Activated T-cell treated with anti-CD3 and anti-CD28 coated beads for 4 hours (primary cell): ENCODE results near the gene TLR10.

Experiments used
- DNase-seq: peaks from one replicate; pipeline ENCODE4 v3.0.0-alpha.2; 2020

Gene TLR10

DNA sequence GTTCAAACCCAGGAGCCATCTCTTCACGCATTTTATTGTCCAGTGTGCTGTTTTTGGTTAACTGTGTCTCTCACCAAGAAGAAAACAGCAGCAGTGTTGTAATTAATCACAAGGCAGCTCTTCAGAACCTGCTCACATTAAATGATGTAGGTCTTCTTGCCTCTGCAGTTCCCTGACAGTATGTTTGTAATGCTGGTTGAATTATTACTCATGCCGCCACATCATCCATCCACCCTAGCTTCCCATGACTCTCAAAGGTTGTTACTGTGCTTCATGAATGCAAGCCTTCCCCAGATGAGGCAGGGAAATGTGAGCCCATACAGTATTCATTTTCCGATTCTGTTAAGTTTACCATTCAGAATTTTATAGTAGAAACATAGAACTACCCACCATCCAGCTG is 17.4 kb downstream of the TLR10 start:
- no peak for DNase-seq

DNA sequence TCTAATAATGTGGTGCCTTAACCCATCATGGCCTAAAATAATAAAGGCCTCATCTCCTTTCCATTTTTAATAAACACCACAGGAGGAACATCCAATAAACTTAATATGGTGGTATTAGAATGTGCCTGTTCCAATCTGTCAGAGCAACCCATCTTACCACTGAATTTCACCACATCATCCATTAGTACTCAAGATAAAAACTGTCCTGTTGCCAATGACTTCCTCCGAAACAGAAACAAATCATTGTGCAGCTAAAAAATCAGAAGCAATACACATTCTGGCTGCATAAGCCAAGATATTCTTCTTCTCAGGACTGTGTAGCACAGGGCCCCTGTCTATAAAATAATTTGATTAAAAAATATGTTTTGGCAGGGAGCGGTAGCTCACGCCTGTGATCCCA is 18.5 kb downstream of the TLR10 start:
- no peak for DNase-seq

GRCh38 chr4:38762560-38762959 is 20.2 kb downstream of the TLR10 start:
- no peak for DNase-seq

- DNase-seq, result no peak
Observed at GRCh38 chr4:38759790-38760122, 23.0 kb downstream of the TLR10 start.

GRCh38 chr4:38759113-38759789 is 23.5 kb downstream of the TLR10 start:
- DNase-seq, result peak; percentile 63

- DNase-seq, result no peak
Observed at GRCh38 chr4:38757945-38758600, 24.7 kb downstream of the TLR10 start.

DNA sequence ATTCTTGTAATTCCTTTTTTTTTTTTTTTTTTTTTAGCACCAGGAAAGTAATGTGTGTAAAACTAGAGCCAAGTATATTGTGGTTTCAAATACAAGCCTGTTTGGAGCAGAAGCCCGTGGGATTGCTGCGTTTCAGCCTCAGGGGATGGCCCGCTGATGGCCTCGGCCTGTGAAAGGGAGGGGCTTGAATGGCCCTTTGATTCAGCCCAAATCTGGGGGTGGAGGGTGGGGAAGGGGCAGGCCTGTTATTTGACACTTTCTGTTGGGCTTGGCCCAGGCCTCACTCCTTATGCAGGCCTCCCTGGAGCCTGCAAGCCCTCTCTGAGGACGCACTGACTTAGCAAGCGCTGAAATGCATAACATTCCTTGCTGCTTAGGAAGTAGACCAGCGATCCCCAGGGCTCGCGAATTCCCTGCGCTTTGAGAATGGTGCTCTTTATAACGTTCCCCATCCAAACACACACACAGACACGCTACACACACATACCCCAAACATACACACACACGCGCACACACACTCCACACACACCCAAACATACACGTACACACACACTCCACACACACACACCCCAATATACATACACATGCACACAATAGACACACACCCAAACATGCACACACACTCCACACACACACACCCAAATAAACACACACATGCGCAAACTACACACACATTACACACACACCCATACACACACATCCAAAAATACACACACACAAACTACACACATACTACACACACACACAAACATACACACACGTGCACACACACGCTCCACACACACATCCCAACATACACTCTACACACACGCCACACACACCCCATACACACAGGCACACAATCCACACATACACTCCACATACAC is 29.6 kb downstream of the TLR10 start:
- no peak for DNase-seq

- no peak for DNase-seq
Observed at GRCh38 chr4:38752372-38752940, 30.3 kb downstream of the TLR10 start.

GRCh38 chr4:38751341-38752010 is 31.3 kb downstream of the TLR10 start:
- no peak for DNase-seq

DNA sequence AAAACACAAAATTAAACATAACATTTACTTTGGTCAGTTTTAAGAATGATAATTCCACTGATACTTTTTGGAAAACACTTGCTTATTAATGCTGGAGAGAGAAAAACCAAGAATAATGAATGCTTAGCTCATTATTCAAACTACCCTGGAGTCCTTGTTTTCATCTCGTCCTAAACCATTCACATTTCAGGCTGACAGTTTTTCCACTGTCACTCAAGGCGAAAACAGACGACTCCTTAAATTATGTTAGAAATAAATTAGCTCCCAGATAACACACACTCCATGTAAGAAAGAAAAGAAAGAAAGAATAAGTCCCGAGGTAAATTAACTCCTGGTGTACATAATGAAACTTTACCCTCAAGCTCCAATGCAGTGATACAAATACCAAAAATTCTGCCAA is 33.5 kb downstream of the TLR10 start:
- DNase-seq, result no peak

- no peak for DNase-seq
Observed at GRCh38 chr4:38747629-38748028, 35.2 kb downstream of the TLR10 start.

- DNase-seq, result no peak
Observed at GRCh38 chr4:38745881-38746280, 36.9 kb downstream of the TLR10 start.

DNA sequence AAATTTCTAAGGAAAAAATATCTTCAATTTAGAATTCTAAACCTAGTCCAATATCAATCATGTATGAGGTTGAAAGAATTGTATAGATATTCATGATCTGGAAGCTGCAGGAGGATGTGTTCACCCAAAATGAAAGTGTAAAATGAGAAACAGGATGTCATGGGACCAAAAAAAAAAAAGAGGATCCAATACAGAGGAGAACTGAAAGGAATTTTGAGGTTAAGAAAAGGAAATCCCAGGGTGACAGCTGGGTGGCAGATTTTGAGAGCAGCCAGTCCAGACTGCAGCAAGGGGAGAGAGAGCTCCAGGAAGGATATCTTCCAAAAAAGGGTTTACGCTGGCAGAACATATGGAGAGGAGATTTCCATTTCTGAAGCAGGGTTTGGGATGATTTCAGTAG is 38.9 kb downstream of the TLR10 start:
- no peak for DNase-seq

DNA sequence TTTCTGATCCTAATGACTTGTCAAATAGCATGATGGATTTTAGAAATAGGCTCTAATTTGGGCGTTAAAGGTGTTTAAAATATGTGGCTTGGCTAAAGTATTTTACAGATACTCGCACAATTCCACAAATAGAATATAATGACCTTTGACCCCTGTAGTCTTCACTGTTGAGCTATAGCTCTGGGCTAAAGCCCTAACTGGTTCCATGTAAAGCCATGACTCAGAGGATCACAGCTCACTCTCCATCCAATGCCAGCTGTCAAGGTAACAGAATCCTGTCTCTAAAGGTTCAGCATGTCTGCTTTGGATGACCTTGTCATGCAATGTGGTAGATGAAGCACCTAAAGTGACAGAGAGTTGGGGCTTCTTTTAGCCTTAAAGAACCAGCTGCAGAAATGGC is 42.5 kb downstream of the TLR10 start:
- DNase-seq, result no peak

GRCh38 chr4:38738940-38739803 is 43.6 kb downstream of the TLR10 start:
- no peak for DNase-seq

- no peak for DNase-seq
Observed at GRCh38 chr4:38735870-38736269, 46.9 kb downstream of the TLR10 start.

DNA sequence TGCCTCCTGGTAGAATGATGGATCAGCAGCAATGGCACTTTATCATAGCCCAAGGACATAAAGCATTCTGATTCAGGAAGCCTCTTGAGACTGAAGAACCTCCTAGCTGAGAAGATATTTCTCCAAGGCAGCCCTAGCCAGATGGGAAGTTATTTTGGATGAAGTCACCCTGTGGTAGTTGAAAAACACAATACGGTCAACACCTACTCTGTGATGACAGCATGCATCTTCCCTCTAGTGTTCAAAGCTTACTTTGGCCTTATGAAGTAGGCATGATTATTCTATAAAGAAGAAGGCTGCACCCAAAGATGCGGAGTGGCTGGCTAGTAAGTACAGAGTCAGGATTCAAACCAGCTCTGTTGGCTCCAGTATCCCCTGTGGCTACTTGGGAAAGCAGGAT is 47.9 kb downstream of the TLR10 start:
- DNase-seq, result no peak

DNA sequence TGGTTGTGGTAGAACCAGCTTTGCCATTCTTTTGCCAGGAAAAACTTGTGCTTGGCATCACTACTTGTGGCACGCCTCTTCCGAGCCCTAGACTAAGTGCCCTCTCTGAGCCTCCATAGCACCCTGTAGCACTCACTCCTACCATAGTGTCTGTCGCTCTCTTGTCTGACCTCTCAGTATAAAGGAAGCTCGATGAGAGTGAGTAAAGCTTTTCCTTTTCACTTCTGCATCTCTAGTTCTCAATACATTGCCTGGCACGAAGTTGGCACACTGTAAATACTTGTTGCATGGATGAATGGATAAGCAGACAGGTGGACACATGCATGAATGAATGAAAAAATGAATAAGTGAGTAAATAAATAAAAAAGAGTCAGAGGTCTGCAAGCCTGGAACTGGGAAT is 48.3 kb downstream of the TLR10 start:
- no peak for DNase-seq

GRCh38 chr4:38733663-38734062 is 49.1 kb downstream of the TLR10 start:
- DNase-seq, result no peak

DNA sequence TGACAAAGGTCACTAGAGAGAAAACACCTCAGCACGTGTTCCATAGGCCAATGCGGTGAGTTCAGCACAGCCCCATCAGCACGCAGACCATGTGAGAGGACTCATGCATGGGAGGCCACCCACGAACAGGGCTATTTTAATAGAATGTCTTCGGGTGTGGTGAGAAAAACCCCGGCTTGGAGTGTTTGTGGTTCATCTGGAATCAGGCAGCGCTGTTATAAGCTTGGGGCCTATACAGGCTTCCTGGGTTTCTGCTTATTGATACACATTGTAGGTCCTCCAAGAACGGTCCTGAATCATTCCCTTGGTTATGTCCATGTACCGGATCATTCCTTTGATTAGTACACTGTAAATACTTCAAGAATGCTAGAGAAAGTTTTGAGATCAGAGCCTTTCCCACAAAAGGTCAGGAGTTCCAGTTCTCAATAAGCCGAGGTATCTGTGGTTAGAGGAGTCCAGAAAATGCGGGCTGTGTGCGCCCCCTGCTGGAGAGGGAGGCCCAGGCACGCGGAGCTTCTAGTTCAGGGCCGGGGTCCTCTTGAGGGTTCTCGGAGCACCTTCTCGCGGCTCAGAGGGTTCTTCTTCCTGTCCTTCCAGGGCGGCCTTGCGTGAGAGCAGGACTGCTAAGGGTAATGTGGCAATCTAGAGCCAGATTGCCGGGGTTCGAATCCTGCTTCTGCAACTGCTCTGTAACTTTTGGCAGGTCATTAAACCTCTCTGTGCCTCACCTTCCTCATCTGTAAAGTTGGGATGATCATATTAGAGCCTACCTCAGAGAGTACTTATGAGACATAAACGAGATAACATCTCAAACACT is 51.8 kb downstream of the TLR10 start:
- DNase-seq, result peak; percentile 83

DNA sequence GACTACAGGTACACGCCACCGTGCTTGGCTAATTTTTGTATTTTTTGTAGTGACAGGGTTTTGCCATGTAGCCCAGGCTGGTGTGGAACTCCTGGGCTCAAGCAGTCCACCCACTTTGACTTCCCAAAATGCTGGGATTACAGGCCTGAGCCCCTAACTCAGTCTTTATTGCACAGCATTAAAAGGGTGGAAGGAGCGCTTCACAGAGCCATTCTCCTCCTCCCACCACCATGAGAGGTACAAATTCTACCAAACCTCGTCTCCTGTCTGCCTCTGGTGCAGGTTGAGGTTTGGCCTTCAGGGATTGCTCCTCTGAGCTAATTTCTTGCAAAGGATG is 52.3 kb downstream of the TLR10 start:
- DNase-seq, result no peak
